Aorta (tissue), 5 donors: ENCODE measurements around the gene NAXD. TPM values are rescaled to one million over a fixed set of nuclear protein-coding genes. Genes with fewer than 3 reads are reported as not detected.
"Not testable (repeated sequence)": the region's sequence is repeated elsewhere in the genome, so short reads cannot be mapped to it uniquely, and the experiment has no call there.

Experiments used
- ATAC-seq: fragments of 200-7000 bp; cut with Tn5 transposase; one replicate; pipeline ENCODE4 v1.9.1; 2022; ENCODE audit warnings: moderate library complexity; ENCODE audit not compliant: low FRiP score
- DNase-seq, 2 donors: peaks; one replicate each; pipeline ENCODE4 v3.0.0-alpha.2; 2020
- H3K27ac ChIP-seq, 2 donors: one replicate each; pipeline ENCODE4 v1.5.1; 2013; ENCODE audit warnings: low read length in 2 of 2, mild to moderate bottlenecking in 2 of 2, moderate library complexity in 2 of 2, control low read depth in 1 of 2, inconsistent platforms in 1 of 2, low read depth in 1 of 2
- H3K27me3 ChIP-seq, 2 donors: one replicate each; pipeline ENCODE4 v1.6.1; 2013; ENCODE audit warnings: control low read depth in 1 of 2, low read length in 1 of 2, mild to moderate bottlenecking in 1 of 2, moderate library complexity in 1 of 2; ENCODE audit not compliant: insufficient read depth in 2 of 2, control insufficient read depth in 1 of 2
- H3K36me3 ChIP-seq, 2 donors: one replicate each; pipeline ENCODE4 v1.6.1; 2013; ENCODE audit warnings: control low read depth in 1 of 2, low read length in 1 of 2, mild to moderate bottlenecking in 1 of 2; ENCODE audit not compliant: insufficient read depth in 2 of 2, control insufficient read depth in 1 of 2
- H3K4me1 ChIP-seq, 2 donors: one replicate each; pipeline ENCODE4 v1.6.1; 2013; ENCODE audit warnings: low read length in 2 of 2, control low read depth in 1 of 2, mild to moderate bottlenecking in 1 of 2, moderate library complexity in 1 of 2; ENCODE audit not compliant: insufficient read depth in 2 of 2, control insufficient read depth in 1 of 2
- H3K4me3 ChIP-seq, 2 donors: one replicate each; pipeline ENCODE4 v1.5.1; 2013; ENCODE audit warnings: low read length in 2 of 2, control low read depth in 1 of 2, mild to moderate bottlenecking in 1 of 2
- H3K9me3 ChIP-seq: one replicate; pipeline ENCODE4 v1.6.1; 2013; ENCODE audit warnings: mild to moderate bottlenecking, low read length; ENCODE audit not compliant: control insufficient read depth
- WGBS, 2 donors: extraction: QIAGEN DNeasy Blood & Tissue Kit; methylation state at CpG; one replicate each; pipeline ENCODE4 v1.1.7; 2013; 5-methylcytosine and 5-hydroxymethylcytosine counted together
- intact Hi-C, 2 donors: fragments of 100-400 bp; cut with DNase I; formaldehyde crosslinking; loops; one replicate each; pipeline versions ENCODE4 v1.14.2 to v1.15.0; 2022
- polyA plus RNA-seq, 2 donors: library from polyadenylated mRNA; stranded (reverse); fragments of 200-250 nt; gene quantifications; one replicate each; pipeline ENCODE4 v1.2.3, GENCODE V29; 2013
- total RNA-seq, 2 donors: library from RNA; stranded (reverse); fragmentation: NEBNext Ultra II Directional; extraction: Animal tissue kit (Norgen Biotek cat#: 25700); gene quantifications; one replicate each; pipeline ENCODE4 v1.2.1, GENCODE V29; 2021
- donor health status: healthy with polysubstance abuse.
- donor health status: Bipolar disorder and iron deficiency.
- donor health status: DM: no; HTN: no; CAD: no.
- donor health status: DM: no; HTN: no; CAD: no.
- donor health status: DM: yes; HTN: yes; CAD: no.

The NAXD gene
- total and polyA plus RNA-seq, 4 donors = 20.7 to 47.0 (median 25.8) TPM

DNA sequence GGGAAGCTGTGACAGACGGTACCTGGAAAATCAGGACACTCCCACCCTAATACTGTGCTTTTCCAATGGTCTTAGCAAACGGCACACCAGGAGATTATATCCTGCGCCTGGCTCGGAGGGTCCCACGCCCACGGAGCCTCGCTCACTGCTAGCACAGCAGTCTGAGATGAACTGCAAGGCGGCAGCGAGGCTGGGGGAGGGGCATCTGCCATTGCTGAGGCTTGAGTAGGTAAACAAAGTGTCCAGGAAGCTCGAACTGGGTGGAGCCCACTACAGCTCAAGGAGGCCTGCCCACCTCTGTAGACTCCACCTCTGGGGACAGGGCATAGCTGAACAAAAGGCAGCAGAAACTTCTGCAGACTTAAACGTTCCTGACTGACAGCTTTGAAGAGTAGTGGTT lies 54.5 kb downstream of the NAXD start:
- 97 to 99% methylated on average over 11 of the region's 11 CpGs for WGBS, 2 donors
- H3K36me3 ChIP-seq, H3K27ac ChIP-seq, intact Hi-C loops, H3K4me1 ChIP-seq, H3K27me3 ChIP-seq, H3K9me3 ChIP-seq, ATAC-seq, H3K4me3 ChIP-seq, DNase-seq: not testable (repeated sequence)

DNA sequence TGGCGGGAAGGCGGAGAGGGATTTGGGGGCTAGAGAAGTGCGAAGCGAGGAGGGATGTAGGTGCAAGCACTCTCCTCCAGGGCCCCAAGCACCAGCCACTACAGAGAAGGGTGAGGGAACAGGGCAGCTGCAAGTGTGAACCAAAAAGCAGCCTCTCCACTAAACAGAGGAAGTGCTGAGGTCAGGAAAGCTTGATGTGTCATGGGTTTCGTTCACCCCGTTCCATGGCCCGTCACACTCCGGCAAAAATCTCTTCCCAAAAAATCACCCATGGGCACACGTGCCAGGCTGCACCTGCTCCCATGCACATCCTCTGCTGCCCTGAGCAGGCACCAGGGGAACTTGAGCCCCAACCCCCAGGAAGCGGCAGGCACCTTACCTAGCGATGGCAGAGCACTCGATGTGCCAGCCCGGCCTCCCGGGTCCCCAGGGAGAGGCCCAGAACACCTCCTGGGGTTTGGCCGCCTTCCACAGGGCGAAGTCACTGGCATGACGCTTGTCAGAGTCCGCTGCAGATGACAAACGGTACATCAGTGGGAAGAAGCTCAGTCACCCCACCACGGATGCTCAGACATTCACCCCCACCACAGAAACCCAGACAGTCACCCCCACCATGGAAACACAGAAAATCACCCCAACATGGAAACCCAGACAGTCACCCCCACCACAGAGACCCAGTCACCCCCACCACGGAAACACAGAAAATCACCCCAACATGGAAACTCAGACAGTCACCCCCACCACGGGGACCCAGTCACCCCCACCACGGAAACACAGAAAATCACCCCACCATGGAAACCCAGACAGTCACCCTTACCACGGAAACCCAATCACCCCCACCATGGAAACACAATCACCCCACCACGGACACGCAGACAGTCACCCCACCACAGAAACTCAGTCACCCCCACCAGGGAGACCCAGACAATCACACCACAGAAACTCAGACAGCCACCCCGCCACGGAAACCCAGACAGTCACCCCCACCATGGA lies 61.5 kb downstream of the NAXD start:
- intact Hi-C loops = no loop called here
- no peak overlapping the region for H3K27ac ChIP-seq
- H3K27me3 ChIP-seq = no peaks in the 10 kb centered on the region
- peak in 1 of 2 donors; percentile 75 for DNase-seq
- H3K36me3 ChIP-seq = peaks cover 2 to 4% of the 10 kb centered on the region in 2 donors
- H3K4me1 ChIP-seq = no peaks in the 10 kb centered on the region
- 84 to 86% methylated on average over 26 to 28 of the region's 28 CpGs for WGBS, 2 donors
- no peak for ATAC-seq
- no peaks in the 10 kb centered on the region for H3K9me3 ChIP-seq
- H3K4me3 ChIP-seq = no peak overlapping the region

DNA sequence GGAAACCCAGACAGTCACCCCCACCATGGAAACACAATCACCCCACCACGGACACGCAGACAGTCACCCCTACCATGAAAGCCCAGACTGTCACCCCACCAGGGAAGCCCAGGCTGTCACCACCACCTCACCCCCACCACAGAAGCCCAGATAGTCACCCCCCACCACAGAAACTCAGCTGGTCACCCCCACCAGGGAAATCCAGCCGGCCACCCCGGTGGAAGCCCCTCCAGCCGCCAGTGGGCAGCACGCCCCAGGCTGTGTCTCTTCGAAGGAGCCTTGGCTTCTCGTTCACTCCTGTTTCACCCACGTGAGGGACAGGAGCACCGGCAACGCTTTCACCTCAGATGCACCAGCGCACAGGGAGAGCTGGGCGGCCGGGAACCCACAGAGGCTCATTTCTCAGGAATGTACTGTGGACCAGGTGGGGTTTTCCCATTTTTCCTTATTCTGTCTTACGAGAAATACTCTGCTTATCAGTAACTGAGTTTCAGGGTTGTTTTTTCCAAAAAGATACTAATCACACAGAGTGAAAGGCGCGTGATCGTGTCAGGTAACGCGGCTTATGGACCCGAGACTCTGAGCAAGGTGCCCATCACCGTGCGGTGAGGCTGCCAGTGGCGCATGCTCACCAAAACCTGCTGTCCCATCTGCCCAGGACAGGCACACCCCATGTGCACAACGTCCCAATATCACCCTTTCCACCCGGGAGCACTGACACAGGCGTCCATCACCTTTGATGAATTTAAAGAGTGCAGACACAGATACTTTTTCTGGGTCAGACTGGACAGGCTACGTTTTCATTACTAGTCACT lies 62.6 kb downstream of the NAXD start:
- 83 to 87% methylated on average over 24 to 28 of the region's 28 CpGs for WGBS, 2 donors
- Histone ChIP-seq H3K4me1 (no peaks in the 10 kb centered on the region), H3K27me3 (no peaks in the 10 kb centered on the region), H3K36me3 (peaks cover 4% of the 10 kb centered on the region in 2 donors), H3K4me3 (no peak overlapping the region), H3K9me3 (no peaks in the 10 kb centered on the region), H3K27ac (no peak overlapping the region)
- no peak for ATAC-seq
- intact Hi-C loops = no loop called here
- no peak for DNase-seq

GRCh38 chr13:110680852-110681251 lies 65.5 kb downstream of the NAXD start:
- H3K9me3 ChIP-seq = no peaks in the 10 kb centered on the region
- H3K4me1 ChIP-seq = no peaks in the 10 kb centered on the region
- peaks cover 4 to 5% of the 10 kb centered on the region in 2 donors for H3K36me3 ChIP-seq
- WGBS, 2 donors = 80 to 87% methylated on average over 7 of the region's 7 CpGs
- intact Hi-C loops = no loop called here
- ATAC-seq (no peak), DNase-seq (no peak)
- H3K27ac ChIP-seq = no peak overlapping the region
- no peak overlapping the region for H3K4me3 ChIP-seq
- no peaks in the 10 kb centered on the region for H3K27me3 ChIP-seq

GRCh38 chr13:110681868-110682550 lies 66.7 kb downstream of the NAXD start:
- Histone ChIP-seq H3K27ac (no peak overlapping the region), H3K36me3 (peaks cover 2 to 4% of the 10 kb centered on the region in 2 donors), H3K27me3 (no peaks in the 10 kb centered on the region), H3K4me3 (no peak overlapping the region), H3K4me1 (no peaks in the 10 kb centered on the region), H3K9me3 (no peaks in the 10 kb centered on the region)
- ATAC-seq (no peak), DNase-seq (no peak)
- intact Hi-C loops = loop anchor here in 1 of 2 donors (2.0 kb wide), 1 partner anchor 137 kb away; no protein-coding TSS in a partner anchor
- 83 to 85% methylated on average over 15 of the region's 15 CpGs for WGBS, 2 donors

- 87 to 88% methylated on average over 12 of the region's 12 CpGs for WGBS, 2 donors
- intact Hi-C loops = loop anchor here in 1 of 2 donors (2.0 kb wide), 1 partner anchor 136 kb away; no protein-coding TSS in a partner anchor
- Histone ChIP-seq H3K9me3 (no peaks in the 10 kb centered on the region), H3K27ac (no peak overlapping the region), H3K36me3 (peaks cover 2 to 4% of the 10 kb centered on the region in 2 donors), H3K27me3 (no peaks in the 10 kb centered on the region), H3K4me3 (no peak overlapping the region), H3K4me1 (no peaks in the 10 kb centered on the region)
- ATAC-seq (no peak), DNase-seq (no peak)
Observed at GRCh38 chr13:110682746-110683145, 67.4 kb downstream of the NAXD start.

- Histone ChIP-seq H3K4me1 (no peaks in the 10 kb centered on the region), H3K27ac (no peak overlapping the region), H3K4me3 (no peak overlapping the region), H3K27me3 (no peaks in the 10 kb centered on the region), H3K36me3 (peaks cover 1 to 4% of the 10 kb centered on the region in 2 donors), H3K9me3 (no peaks in the 10 kb centered on the region)
- WGBS, 2 donors = 75 to 76% methylated on average over 5 of the region's 5 CpGs
- DNase-seq = no peak
- ATAC-seq = no peak
- intact Hi-C loops = loop anchor here in 1 of 2 donors (2.0 kb wide), 1 partner anchor 135 kb away; no protein-coding TSS in a partner anchor
Observed at GRCh38 chr13:110683203-110683883, 68.0 kb downstream of the NAXD start.

DNA sequence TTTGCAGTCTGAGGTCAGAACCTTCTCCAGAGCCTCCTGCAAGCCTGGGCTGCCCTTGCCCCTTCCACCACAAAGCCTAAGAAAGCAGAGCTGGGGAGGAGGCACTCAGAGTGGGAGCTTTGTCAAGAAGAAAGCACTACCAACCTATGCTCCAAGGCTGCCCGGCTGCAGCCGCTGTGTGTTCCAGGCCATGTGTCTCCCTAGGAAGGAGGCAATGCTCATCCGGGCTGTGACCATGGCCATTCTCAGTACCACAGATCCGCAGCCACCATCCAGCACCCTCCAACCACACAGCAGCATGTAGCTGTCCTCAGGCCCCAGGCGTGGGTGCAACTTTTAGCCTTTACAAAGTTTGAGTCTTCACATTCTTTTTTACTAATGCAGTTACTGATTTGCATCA lies 68.6 kb downstream of the NAXD start:
- intact Hi-C loops = loop anchor here in 1 of 2 donors (2.0 kb wide), 1 partner anchor 135 kb away; no protein-coding TSS in a partner anchor
- no peak for DNase-seq
- Histone ChIP-seq H3K4me1 (no peaks in the 10 kb centered on the region), H3K27ac (no peak overlapping the region), H3K4me3 (no peak overlapping the region), H3K27me3 (no peaks in the 10 kb centered on the region), H3K36me3 (peaks cover 0 to 4% of the 10 kb centered on the region in 2 donors), H3K9me3 (no peaks in the 10 kb centered on the region)
- no peak for ATAC-seq
- WGBS, 2 donors = 90 to 92% methylated on average over 5 of the region's 5 CpGs
